Right lobe of liver (tissue), 4 donors: ENCODE measurements around the gene KCNE2.

Experiments
- CTCF ChIP-seq, 4 donors: fragments of 200-600 bp in 3 of 4; fragments of 450-650 bp in 1 of 4; IDR thresholded peaks; one replicate each; pipeline versions ENCODE4 v1.5.1 to v1.8.0; 2016 to 2022; ENCODE audit warnings: antibody characterized with exemption in 4 of 4, mild to moderate bottlenecking in 2 of 4
- POLR2A ChIP-seq: fragments of 450-650 bp; IDR thresholded peaks from one replicate; pipeline ENCODE4 v1.6.1; 2017; ENCODE audit warnings: antibody characterized with exemption, mild to moderate bottlenecking
- donor health status: DM: no; HTN: no; CAD: no.
- donor health status: DM: no; HTN: no; CAD: no.
- donor health status: DM: no; HTN: yes; CAD: no.

- TF ChIP-seq CTCF (IDR thresholded peaks at IDR 0.05), result no peak
- TF ChIP-seq POLR2A, result no peak
These were observed 5.9 kb downstream of the KCNE2 start for GRCh38 chr21:34369741-34370140.
